H1 (cell line): ENCODE results near the gene RPUSD1. TPM values are rescaled to one million over a fixed set of nuclear protein-coding genes. Genes with fewer than 3 reads are reported as not detected.

ENCODE experiments used
- CBX8 ChIP-seq: fragments of 300-800, 300-1000 bp; sonication (generic); IDR thresholded peaks from 2 replicates; pipeline ENCODE4 v1.7.1; 2016; ENCODE audit warnings: low read depth, low read length, borderline replicate concordance
- FOSL1 ChIP-seq: IDR thresholded peaks from 2 replicates; pipeline ENCODE4 v1.6.1; 2011; ENCODE audit warnings: mild to moderate bottlenecking, low read depth, low read length, moderate library complexity; ENCODE audit not compliant: insufficient read depth
- KDM1A ChIP-seq: fragments of 200-600, 300-600 bp; sonication (generic); IDR thresholded peaks from 2 replicates; pipeline ENCODE4 v1.7.1; 2016; ENCODE audit warnings: mild to moderate bottlenecking, low read length, borderline replicate concordance
- RFX5 ChIP-seq: IDR thresholded peaks from 2 replicates; pipeline ENCODE4 v1.6.1; 2011; ENCODE audit warnings: low read depth, low read length, improper control_type of control experiment, borderline replicate concordance
- SIN3A ChIP-seq, 2 experiments: IDR thresholded peaks in 1 of 2; conservative IDR thresholded peaks in 1 of 2; 2 replicates each; pipeline ENCODE4 v1.6.1; 2011 to 2012; ENCODE audit warnings: low read length in 2 of 2, improper control_type of control experiment in 1 of 2, low read depth in 1 of 2, mild to moderate bottlenecking in 1 of 2
- TAF1 ChIP-seq: IDR thresholded peaks from 2 replicates; pipeline ENCODE4 v1.6.1; 2011; ENCODE audit warnings: mild to moderate bottlenecking, low read depth, low read length
- polyA plus RNA-seq, 7 experiments: library from polyadenylated mRNA; depleted of rRNA in 3 of 7; stranded (reverse) in 5 of 7; unstranded in 2 of 7; fragments of >200 nt in 5 of 7; fragments of 200-250 nt in 2 of 7; gene quantifications; 1 replicate in 5 of 7; 2 replicates in 1 of 7; 4 replicates in 1 of 7; pipeline versions ENCODE4 v1.2.1 to v1.2.3, GENCODE V29; 2011 to 2013; ENCODE audit warnings: missing spikeins in 2 of 7, mixed read lengths in 2 of 7
- total RNA-seq: library from RNA; stranded (reverse); fragmentation: NEBNext Ultra II Directional; extraction: Animal tissue kit (Norgen Biotek cat#: 25700); gene quantifications from 2 replicates; pipeline ENCODE4 v1.2.1, GENCODE V29; 2021

The RPUSD1 gene
- total and polyA plus RNA-seq, 2 of the 8 experiments (the other 6 are each of a cell fraction or from before 2014, with no cell fraction given), result 32.2 to 61.8 TPM

GRCh38 chr16:832652-833336 is 44.6 kb upstream of the RPUSD1 start (continued):
- no peak for TF ChIP-seq SIN3A (conservative IDR thresholded peaks at IDR 0.05 in 1 of 2, IDR thresholded peaks at IDR 0.05 in 1 of 2; ENCODE audit: low read depth in 1 of 2, low read length in 2 of 2)
- TF ChIP-seq TAF1, result no peak
- no peak for TF ChIP-seq KDM1A
- TF ChIP-seq CBX8, result no peak
- no peak for TF ChIP-seq RFX5
- TF ChIP-seq FOSL1, result no peak
- TF ChIP-seq, all 59 proteins: peak for 0
